T-helper 1 cell treated with Interleukin-12 subunit alpha and Interleukin-12 subunit beta and Interleukin-4 antibody, amounts not matched to agents 30 ng/mL and 1 ng/mL, for 36 hours (primary cell): ENCODE results near the gene AARS2. TPM values are rescaled to one million over a fixed set of nuclear protein-coding genes. Genes with fewer than 3 reads are reported as not detected.

Source experiments
- intact Hi-C: fragments of 100-400 bp; cut with micrococcal nuclease; formaldehyde crosslinking; loops from one replicate; pipeline ENCODE4 v1.15.1; 2024
- total RNA-seq: library from RNA; stranded (reverse); gene quantifications from 2 replicates; pipeline ENCODE4 v1.2.3, GENCODE V29; 2022

Gene AARS2
- total RNA-seq, 1 donor from 2014 or later: 19.8 TPM

GRCh38 chr6:44251576-44252524, 61.3 kb downstream of the AARS2 start:
- intact Hi-C loops: no loop called here

- intact Hi-C loops: no loop called here
Observed at GRCh38 chr6:44250718-44251123, 62.4 kb downstream of the AARS2 start.

GRCh38 chr6:44250067-44250717, 63.0 kb downstream of the AARS2 start:
- intact Hi-C loops: no loop called here

Other genes with a start within 250 kb of the AARS2 start
- 53.9 and 54.6 TPM in 2 replicates for gene MRPL14, start 185.9 kb downstream of the AARS2 start, total RNA-seq
- gene TMEM63B, start 185.8 kb downstream of the AARS2 start, total RNA-seq: 13.8 and 14.5 TPM in 2 replicates
- not detected in 2 replicates for gene CAPN11, start 154.5 kb downstream of the AARS2 start, total RNA-seq
- gene MYMX, start 96.4 kb downstream of the AARS2 start, total RNA-seq: not detected in 2 replicates
- gene SLC29A1, start 89.8 kb downstream of the AARS2 start, total RNA-seq: 33.5 and 39.7 TPM in 2 replicates
- gene HSP90AB1, start 66.2 kb downstream of the AARS2 start, total RNA-seq: 762 and 772 TPM in 2 replicates
- 31.6 and 34.6 TPM in 2 replicates for gene SLC35B2, start 55.8 kb downstream of the AARS2 start, total RNA-seq
- 32.6 and 39.2 TPM in 2 replicates for gene NFKBIE, start 47.8 kb downstream of the AARS2 start, total RNA-seq
- gene TMEM151B, start 42.9 kb downstream of the AARS2 start, total RNA-seq: not detected in 2 replicates
- not detected in 2 replicates for gene SPATS1, start 29.3 kb upstream of the AARS2 start, total RNA-seq
- 24.1 and 26.6 TPM in 2 replicates for gene CDC5L, start 74.4 kb upstream of the AARS2 start, total RNA-seq